NCI-H2081 treated with DMSO at 0.1 percent for 48 hours (cell line): Measurements from ENCODE around the gene LINC01488.

ENCODE experiments used
- DNase-seq: peaks from one replicate; lab custom pipeline; 2025; lab: John Stamatoyannopoulos, UW

Gene LINC01488

DNA sequence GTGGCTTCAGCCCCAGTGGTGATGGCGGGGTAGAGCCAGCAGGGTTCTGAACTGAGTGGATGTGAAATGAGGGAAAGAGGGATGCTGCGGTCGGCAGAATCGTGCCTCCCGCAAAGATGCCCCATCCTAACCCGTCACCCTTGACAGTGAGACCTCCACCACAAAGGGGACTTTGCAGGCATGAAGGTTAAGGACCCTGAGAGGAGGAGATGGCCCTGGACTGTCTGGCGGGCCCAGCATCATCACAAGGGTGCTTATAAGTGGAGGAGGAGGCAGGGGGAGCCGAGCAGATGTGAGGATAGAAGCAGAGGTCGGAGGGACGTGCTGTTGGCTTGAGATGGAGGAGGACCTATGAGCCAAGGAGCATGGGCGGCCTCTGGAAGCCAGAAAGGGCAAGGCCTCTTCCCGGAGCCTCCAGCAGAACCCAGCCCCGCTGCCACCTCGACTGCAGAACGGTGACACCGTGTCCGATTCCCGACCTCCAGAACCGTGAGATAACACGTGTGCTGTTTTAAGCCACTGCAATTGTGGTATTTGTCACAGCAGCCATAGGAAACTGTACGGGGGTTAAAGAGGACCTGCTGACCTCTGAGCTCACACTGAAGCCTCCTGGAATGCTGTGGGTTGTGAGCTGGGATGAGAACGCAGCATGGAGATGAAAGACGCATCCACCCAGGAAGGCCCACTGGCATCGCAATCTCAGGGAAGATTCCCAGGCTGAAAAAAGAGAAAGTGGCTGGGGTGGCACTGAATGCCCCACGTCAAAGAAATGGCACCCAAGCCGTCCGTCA lies 10.9 kb downstream of the LINC01488 start:
- no peak for DNase-seq

DNA sequence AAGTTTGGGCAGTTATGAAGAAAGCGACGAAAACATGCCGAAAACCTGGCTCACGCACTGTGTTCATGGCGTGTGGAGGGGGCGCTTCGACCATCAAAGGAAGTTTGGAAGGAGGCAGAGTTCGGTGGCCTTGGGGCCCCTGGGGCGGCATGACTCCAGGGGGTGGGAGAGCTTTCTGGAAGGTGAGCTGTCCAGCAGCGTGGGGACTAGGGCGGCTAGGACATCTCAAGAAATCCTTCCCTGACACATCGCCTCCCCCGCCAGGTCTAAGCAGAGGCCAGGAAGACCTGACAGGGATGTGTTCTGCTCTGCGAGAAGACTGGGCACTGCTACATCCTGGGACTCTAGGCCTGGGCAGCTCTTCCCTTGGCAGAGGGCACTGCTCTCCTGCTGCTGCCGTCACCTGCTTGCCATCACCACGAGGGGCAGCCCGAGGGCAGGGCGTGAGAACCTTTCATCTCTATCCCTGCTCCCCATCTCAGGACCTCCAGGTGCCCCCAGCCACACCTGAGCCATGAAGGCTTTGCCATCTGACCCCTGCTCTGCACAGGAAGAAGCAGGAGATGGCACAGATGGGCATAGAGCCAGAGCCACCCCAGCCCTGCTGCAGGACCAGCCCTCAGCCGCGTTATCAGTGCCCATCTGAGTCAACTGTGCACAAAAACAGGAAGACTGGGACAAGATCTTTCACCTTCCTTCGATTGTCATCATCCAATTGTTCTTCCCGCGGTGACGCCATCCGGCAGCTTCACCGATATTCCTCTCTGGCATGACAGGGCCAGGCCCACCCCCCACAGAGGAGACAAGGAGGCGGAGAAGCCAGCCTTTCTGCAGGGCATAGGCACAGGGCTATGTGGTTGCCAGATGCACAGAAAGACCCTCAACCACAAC lies 12.7 kb downstream of the LINC01488 start:
- DNase-seq, result no peak

GRCh38 chr11:69494851-69495250 lies 13.4 kb downstream of the LINC01488 start:
- DNase-seq, result no peak

GRCh38 chr11:69495441-69496201 lies 14.2 kb downstream of the LINC01488 start:
- no peak for DNase-seq

- DNase-seq, result no peak
Measured at GRCh38 chr11:69496202-69496557, 14.7 kb downstream of the LINC01488 start.

DNA sequence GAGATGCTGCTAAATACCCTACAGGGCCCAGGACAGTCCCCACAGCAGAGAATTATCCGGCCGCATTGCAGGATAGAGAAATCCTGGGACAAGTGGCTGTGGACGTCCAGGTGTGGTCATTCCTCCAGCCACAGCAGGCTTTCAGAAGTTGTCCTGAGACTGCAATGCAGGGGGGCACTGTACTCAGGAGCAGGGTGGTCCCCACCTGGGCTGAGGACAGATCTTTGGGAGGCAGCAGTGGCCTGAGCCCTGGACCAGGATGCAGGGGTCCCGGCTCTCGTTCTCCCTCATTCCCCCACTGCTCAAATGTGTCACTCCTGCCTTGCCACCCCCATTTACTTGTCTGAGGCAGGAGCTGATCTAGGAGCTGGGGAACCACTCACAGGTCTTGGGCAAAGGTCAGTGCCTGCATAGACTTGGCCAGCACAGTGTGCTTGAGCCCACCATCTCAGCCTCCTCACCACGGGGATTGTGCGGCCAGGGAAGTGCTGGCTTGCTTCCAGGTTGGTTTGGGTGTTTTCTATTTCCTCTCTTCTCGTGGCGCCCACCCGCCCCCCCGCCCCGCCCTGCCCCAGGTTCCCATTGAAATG lies 15.3 kb downstream of the LINC01488 start:
- DNase-seq, result no peak

DNA sequence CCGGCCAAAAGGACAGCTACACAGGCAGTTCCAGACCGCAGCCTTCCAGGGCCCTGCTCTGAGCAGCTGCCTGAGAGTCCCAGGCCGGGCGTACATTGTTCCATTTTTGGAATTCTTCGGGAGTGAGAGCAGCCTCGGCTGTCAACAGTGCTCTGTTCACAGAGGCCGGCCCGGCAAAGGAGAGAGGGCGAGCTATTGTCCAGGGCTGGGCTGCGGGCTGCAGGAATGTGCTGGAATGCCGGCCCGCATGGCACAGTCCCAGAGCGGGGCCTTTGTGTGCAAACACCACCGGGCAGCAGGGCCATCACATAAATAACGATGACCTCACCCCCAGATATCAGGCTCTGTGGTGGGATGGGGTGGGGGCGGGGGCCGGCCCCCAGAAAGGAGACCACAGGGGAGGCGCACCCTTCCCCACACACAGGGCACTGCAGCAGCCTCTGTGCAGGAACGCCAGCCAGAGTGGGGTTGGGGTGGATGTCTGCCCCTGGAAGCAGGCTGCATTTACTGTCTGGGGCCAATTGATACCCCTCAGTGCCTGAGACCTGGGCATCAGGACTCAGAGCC lies 15.8 kb downstream of the LINC01488 start:
- no peak for DNase-seq

DNA sequence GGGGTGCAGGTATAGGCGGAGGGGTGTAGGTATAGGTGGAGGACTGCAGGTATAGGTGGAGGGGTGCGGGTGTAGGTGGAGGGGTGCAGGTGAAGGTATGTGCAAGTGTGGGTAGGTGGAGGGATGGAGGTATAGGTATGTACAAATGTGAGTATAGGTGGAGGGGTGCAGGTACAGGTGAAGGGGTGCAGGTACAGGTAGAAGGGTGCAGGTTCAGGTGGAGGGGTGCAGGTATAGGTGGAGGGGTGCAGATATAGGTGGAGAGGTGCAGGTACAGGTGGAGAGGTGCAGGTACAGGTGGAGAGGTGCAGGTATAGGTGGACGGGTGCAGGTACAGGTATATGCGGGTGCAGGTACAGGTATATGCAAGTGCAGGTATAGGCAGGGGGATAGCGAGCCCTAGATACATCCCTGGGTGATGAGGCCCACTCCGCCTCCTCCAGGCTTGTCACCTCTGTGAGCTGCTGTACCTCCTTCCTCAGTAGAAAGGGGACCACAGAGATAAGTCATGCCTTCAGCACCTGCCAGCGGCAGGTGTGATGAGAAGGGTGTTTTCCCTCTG lies 17.2 kb downstream of the LINC01488 start:
- no peak for DNase-seq

GRCh38 chr11:69499186-69499917 lies 17.9 kb downstream of the LINC01488 start:
- no peak for DNase-seq

GRCh38 chr11:69499918-69500284 lies 18.4 kb downstream of the LINC01488 start:
- DNase-seq, result no peak

- DNase-seq, result no peak
Measured at GRCh38 chr11:69500285-69501120, 19.0 kb downstream of the LINC01488 start.

- no peak for DNase-seq
Measured at GRCh38 chr11:69501121-69501489, 19.6 kb downstream of the LINC01488 start.

- DNase-seq, result no peak
Measured at GRCh38 chr11:69501891-69502860, 20.7 kb downstream of the LINC01488 start.

DNA sequence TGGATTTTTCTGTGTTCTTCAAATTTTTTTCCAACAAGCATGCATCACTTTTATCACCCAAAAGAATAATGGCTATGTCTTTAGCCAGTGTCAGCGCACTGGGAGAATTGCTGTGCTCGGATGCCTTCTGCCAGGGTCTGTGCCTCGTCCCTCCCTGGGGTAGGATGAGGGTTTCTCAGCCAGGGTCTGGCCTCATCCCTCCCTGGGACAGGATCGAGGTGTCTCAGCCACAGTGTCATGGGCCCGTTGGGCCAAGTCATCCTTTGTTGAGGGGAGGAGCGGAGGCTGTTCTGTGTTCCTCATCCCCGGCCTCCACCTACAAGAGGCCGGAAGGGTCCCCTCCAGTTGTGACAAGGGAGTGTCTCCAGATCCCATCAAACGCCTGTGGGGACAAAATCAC lies 22.7 kb downstream of the LINC01488 start:
- no peak for DNase-seq

GRCh38 chr11:69504576-69505335 lies 23.3 kb downstream of the LINC01488 start:
- DNase-seq, result no peak

DNA sequence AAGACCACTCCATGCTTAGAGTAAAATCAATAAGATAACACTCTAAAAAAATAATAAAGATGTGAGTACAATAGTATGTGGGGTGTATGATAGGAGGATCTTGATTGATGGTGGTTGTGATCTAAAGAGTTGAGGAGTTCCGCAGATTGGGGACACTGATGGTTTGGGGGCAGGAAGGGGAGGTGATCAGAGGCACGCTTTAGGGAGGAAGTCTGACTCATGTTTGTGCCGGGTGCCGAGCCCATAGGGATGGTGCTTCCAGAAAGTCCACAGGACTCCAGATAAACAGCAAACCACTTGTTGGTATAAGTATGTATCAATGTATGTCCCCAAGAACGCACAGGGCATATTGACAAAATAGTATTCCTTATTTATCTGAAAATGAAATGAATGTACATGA lies 27.5 kb downstream of the LINC01488 start:
- DNase-seq, result no peak

- DNase-seq, result no peak
Measured at GRCh38 chr11:69509381-69509780, 27.9 kb downstream of the LINC01488 start.

GRCh38 chr11:69509846-69510390 lies 28.5 kb downstream of the LINC01488 start:
- DNase-seq, result no peak
